ENCODE results near the gene IKZF5. TPM values are rescaled to one million over a fixed set of nuclear protein-coding genes. Genes with fewer than 3 reads are reported as not detected.

Gene IKZF5
- total RNA-seq, 4 donors from 2014 or later: 3.1 to 30.7 (median 21.1) TPM

DNA sequence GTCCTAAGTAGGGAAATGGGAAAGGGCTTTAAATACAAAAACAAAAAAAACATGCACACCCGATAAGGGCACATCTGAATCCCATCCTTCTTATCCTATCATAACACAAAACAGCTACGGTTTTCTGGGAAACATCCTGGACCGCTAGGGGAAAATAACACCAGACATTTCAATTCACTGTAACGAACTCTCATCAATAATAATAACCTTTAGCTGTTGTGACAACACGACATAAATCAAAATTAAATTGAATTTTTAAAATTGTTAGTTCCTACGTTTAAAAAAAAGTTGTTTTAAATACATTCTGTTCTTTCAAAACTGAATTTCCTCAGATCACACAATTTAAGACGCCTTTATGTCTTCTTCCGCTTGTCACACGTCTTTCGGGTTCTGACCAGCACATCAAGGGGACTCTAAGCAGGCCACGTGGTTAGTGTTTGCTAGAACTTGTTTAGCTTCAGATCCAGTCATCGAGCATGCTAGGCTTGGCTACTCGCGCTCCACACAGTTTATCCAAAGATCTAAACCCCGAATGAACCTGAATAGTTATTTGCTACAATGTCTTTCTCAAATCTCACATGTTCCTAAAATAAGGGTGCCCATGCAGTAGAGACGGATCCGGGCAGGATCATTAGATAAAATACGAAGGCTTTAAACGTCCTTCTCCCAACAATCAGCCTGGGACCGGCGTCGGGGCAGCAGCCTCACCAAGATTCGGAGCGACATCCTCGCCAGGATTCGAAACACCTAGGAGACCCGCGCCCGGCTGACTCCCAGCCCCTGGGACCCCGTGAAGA lies 839 bp downstream of the IKZF5 start:
- DNase-seq: peak in 1 of 2 donors; percentile 17

DNA sequence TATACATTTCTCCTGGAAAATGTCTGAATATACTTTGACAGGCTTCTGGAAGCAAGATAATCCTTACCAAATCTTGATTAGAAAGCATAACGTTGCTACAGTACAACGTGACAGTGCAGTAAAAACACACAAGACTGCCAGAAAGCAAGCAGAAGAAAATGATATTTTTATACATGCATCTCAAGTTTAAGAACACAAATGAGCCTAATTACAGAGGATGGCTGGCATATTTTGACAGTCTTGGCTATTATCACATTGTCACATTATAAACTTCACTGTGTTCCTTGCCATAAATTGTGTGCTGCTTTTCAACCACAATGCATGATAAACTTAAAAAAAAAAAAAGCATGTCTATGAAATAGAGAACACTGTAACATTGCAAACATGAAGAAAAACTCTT lies 4.3 kb downstream of the IKZF5 start:
- TF ChIP-seq POLR2A (IDR thresholded peaks at IDR 0.05): no peak
- TF ChIP-seq, protein P1, sequence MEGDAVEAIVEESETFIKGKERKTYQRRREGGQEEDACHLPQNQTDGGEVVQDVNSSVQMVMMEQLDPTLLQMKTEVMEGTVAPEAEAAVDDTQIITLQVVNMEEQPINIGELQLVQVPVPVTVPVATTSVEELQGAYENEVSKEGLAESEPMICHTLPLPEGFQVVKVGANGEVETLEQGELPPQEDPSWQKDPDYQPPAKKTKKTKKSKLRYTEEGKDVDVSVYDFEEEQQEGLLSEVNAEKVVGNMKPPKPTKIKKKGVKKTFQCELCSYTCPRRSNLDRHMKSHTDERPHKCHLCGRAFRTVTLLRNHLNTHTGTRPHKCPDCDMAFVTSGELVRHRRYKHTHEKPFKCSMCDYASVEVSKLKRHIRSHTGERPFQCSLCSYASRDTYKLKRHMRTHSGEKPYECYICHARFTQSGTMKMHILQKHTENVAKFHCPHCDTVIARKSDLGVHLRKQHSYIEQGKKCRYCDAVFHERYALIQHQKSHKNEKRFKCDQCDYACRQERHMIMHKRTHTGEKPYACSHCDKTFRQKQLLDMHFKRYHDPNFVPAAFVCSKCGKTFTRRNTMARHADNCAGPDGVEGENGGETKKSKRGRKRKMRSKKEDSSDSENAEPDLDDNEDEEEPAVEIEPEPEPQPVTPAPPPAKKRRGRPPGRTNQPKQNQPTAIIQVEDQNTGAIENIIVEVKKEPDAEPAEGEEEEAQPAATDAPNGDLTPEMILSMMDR (IDR thresholded peaks at IDR 0.05): no peak
- no peaks in the 10 kb centered on the region for H3K36me3 ChIP-seq
- peaks cover 0 to 11% of the 10 kb centered on the region in 2 donors for H3K4me1 ChIP-seq
- no peaks in the 10 kb centered on the region for H3K27me3 ChIP-seq
- intact Hi-C loops (cut with DNase I; ENCODE audit: low total_unique reads): no loop called here
- no peak overlapping the region for H3K27ac ChIP-seq
- H3K9me3 ChIP-seq: no peaks in the 10 kb centered on the region
- DNase-seq: no peak
- no peak overlapping the region for H3K4me3 ChIP-seq

More for the DNA sequence above, 839 bp downstream of the IKZF5 start:
- Histone ChIP-seq H3K4me3 (peak overlapping the region; percentile 92 to 100), H3K27ac (peak overlapping the region; percentile 86 to 93), H3K4me1 (peaks cover 0 to 11% of the 10 kb centered on the region in 2 donors), H3K9me3 (no peaks in the 10 kb centered on the region), H3K36me3 (no peaks in the 10 kb centered on the region), H3K27me3 (no peaks in the 10 kb centered on the region)
- TF ChIP-seq POLR2A (IDR thresholded peaks at IDR 0.05): no peak
- TF ChIP-seq, protein P1 (IDR thresholded peaks at IDR 0.05): no peak
- intact Hi-C loops (cut with DNase I; ENCODE audit: low total_unique reads): no loop called here

DNA sequence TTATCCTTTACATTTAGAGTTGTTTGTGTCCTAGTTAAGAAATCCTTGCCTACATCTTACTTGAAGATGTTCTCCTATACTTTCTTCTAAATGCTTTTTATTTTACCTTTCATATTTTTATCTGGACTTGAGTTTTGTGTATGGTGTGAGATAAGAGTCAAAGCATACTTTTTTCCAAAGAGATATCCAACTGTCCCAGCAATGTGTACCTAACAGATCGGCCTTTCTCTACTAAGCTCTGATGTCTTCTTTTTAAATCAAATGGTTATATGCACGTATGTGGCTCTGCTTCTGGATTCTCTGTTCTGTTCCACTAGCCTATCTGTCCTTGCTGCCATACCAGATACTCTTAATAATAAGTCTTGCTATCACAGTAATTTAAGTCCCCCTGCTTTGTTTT lies 7.2 kb downstream of the IKZF5 start:
- Histone ChIP-seq H3K4me3 (no peak overlapping the region), H3K27ac (no peak overlapping the region), H3K4me1 (peaks cover 0 to 3% of the 10 kb centered on the region in 2 donors), H3K36me3 (no peaks in the 10 kb centered on the region), H3K9me3 (no peaks in the 10 kb centered on the region), H3K27me3 (no peaks in the 10 kb centered on the region)
- intact Hi-C loops (cut with DNase I; ENCODE audit: low total_unique reads): no loop called here
- TF ChIP-seq, protein P1 (IDR thresholded peaks at IDR 0.05): no peak
- TF ChIP-seq POLR2A (IDR thresholded peaks at IDR 0.05): no peak
- DNase-seq: no peak

DNA sequence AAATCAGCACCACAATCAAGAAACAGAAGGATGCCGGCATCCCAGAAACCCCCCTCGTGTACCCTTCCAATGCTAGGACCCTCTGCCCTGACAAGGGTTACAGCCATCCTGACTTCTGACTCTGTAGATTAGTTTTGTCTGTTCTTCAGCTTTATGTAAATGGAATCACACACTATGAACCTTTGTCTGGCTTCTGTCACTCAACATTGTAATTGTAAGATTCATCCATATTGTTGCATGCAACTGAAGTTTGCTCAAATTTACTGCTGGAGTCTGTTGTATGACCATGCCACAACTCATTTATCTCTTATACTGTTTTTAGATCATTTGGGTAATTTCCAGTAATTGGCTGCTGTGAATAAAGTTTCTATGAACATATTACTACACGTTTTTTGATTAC lies 8.4 kb downstream of the IKZF5 start:
- Histone ChIP-seq H3K36me3 (no peaks in the 10 kb centered on the region), H3K4me1 (no peaks in the 10 kb centered on the region), H3K27me3 (no peaks in the 10 kb centered on the region), H3K4me3 (no peak overlapping the region), H3K9me3 (no peaks in the 10 kb centered on the region), H3K27ac (no peak overlapping the region)
- no peak for TF ChIP-seq POLR2A (IDR thresholded peaks at IDR 0.05)
- TF ChIP-seq, protein P1 (IDR thresholded peaks at IDR 0.05): no peak
- no peak for DNase-seq
- intact Hi-C loops (cut with DNase I; ENCODE audit: low total_unique reads): no loop called here

DNA sequence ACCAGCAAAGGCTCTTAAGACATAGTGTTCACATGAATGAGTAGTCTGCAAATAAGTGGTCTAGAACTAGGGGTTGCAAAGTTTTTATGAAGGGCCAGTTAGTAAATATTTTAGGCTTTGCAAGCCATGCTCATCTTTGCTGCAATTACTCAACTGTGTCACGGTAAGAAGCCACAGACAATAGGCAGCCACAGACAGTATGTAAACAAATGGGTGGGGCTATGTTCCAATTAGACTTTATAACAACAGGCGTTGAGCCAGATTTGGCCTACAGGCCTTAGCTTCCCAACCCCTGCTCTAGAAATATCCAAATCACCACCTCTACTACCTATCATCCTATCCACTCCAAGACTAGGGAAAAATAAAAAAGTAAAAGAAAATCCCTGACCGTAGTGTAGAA lies 9.2 kb downstream of the IKZF5 start:
- no peaks in the 10 kb centered on the region for H3K36me3 ChIP-seq
- no peaks in the 10 kb centered on the region for H3K4me1 ChIP-seq
- DNase-seq: no peak
- intact Hi-C loops (cut with DNase I; ENCODE audit: low total_unique reads): no loop called here
- TF ChIP-seq, protein P1 (IDR thresholded peaks at IDR 0.05): no peak
- no peak for TF ChIP-seq POLR2A (IDR thresholded peaks at IDR 0.05)
- H3K27me3 ChIP-seq: no peaks in the 10 kb centered on the region
- H3K4me3 ChIP-seq: no peak overlapping the region
- H3K9me3 ChIP-seq: no peaks in the 10 kb centered on the region
- no peak overlapping the region for H3K27ac ChIP-seq
